GM12872 (cell line): Measurements from ENCODE around the gene ATXN10.

Experiments used
- CTCF ChIP-seq: IDR thresholded peaks from 3 replicates; pipeline ENCODE4 v1.5.1; 2011; ENCODE audit warnings: low read depth, mild to moderate bottlenecking, low read length, moderate library complexity; ENCODE audit not compliant: insufficient read depth

Gene ATXN10

GRCh38 chr22:45876136-45877035 lies 204.8 kb downstream of the ATXN10 start:
- no peak for TF ChIP-seq CTCF

- no peak for TF ChIP-seq CTCF
Observed at GRCh38 chr22:45877036-45877380, 205.4 kb downstream of the ATXN10 start.

DNA sequence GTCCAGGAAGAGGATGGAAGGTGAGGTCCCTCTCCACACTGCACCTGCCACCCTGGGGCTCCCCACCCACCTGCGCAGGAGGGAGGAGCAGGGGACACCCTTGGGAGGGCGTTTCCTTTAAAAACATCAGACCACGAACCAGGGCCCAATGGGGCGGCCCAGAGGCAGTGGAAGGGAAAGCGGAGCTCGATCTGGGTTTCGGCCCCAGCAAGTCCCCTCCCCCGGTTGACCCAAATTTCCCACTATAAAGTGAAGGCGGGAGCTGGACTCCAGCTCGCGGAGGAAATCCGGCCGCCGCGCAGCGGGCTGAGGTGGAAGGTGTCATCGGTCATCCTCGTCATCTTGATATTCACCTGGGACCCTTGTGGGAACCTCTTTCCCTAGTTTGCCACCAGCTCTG lies 206.0 kb downstream of the ATXN10 start:
- TF ChIP-seq CTCF = no peak

DNA sequence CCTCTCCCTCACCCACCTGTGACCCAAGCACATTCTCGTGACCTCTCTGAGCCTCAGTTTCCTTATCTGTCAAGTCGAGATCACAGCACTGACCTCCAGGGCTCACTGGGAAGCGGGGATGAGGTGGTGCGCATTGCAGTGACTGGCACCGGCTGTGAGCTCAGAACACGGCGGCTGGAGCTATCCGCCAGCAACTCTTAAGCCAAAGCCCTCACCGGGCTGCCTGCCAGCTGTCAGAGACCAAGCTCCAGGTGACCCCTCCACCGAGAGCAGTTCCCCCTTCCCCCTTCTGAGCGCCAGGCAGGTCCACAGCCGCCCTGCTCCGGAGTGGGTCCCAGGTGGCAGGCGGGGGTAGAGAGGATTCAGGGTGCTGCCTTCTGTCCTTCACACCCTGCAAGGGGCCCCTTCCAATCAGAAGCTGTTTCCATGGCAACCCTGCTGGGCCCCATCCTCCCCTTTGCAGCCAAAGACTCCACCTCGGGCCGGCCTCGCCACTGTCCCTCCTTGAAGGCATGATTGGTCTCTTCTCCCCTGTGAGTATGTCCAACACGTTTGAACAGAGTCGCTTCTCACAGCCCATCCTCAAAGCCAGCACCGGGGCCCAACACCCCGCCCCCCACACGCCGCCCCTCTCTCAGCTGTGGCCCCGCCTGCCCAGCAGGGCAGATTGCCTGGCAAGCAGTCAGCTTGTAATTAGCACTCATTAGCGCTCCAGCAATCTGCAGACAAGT lies 206.6 kb downstream of the ATXN10 start:
- no peak for TF ChIP-seq CTCF

GRCh38 chr22:45878901-45879551 lies 207.4 kb downstream of the ATXN10 start:
- TF ChIP-seq CTCF = no peak

- no peak for TF ChIP-seq CTCF
Observed at GRCh38 chr22:45879552-45879949, 207.9 kb downstream of the ATXN10 start.

- no peak for TF ChIP-seq CTCF
Observed at GRCh38 chr22:45880091-45880715, 208.6 kb downstream of the ATXN10 start.
